NT2/D1 (cell line): ENCODE measurements around the gene RNH1.

ENCODE experiments used
- DNase-seq: peaks from one replicate; pipeline ENCODE4 v3.0.0-alpha.2; 2011; ENCODE audit warnings: low read depth, low spot score
- H3K27me3 ChIP-seq: 2 replicates; pipeline ENCODE4 v1.6.0; 2011; ENCODE audit warnings: mild to moderate bottlenecking; ENCODE audit not compliant: insufficient read length, insufficient read depth
- H3K36me3 ChIP-seq: 2 replicates; pipeline ENCODE4 v1.6.1; 2011; ENCODE audit warnings: mild to moderate bottlenecking, low read length, mixed read lengths; ENCODE audit not compliant: insufficient read depth, insufficient read length
- H3K4me1 ChIP-seq: 2 replicates; pipeline ENCODE4 v1.5.1; 2011; ENCODE audit not compliant: insufficient read depth, insufficient read length
- H3K4me3 ChIP-seq: 2 replicates; pipeline ENCODE4 v1.5.1; 2011; ENCODE audit warnings: low read depth; ENCODE audit not compliant: insufficient read length
- H3K9ac ChIP-seq: 2 replicates; pipeline ENCODE4 v1.6.0; 2011; ENCODE audit warnings: low read depth; ENCODE audit not compliant: insufficient read length
- H3K9me3 ChIP-seq: 2 replicates; pipeline ENCODE4 v1.5.1; 2011; ENCODE audit warnings: mild to moderate bottlenecking, low read length; ENCODE audit not compliant: insufficient read depth
- SUZ12 ChIP-seq: IDR thresholded peaks from 2 replicates; pipeline ENCODE4 v1.6.1; 2011; ENCODE audit not compliant: insufficient read length, insufficient read depth; ENCODE audit errors: extremely low read depth
- YY1 ChIP-seq: IDR thresholded peaks from 2 replicates; pipeline ENCODE4 v1.6.1; 2011; ENCODE audit not compliant: insufficient read length, insufficient read depth
- ZNF274 ChIP-seq: IDR thresholded peaks from 2 replicates; pipeline ENCODE4 v1.6.1; 2011; ENCODE audit warnings: mild to moderate bottlenecking, low read depth, low read length

RNH1 gene

GRCh38 chr11:499201-500076 lies 7.6 kb downstream of the RNH1 start:
- H3K4me1 ChIP-seq, result peaks cover 12% of the 10 kb centered on the region
- no peaks in the 10 kb centered on the region for H3K27me3 ChIP-seq
- no peaks in the 10 kb centered on the region for H3K9me3 ChIP-seq
- peaks cover 93% of the 10 kb centered on the region for H3K36me3 ChIP-seq
- DNase-seq, result no peak
- TF ChIP-seq YY1, result no peak
- no peak for TF ChIP-seq ZNF274
- TF ChIP-seq SUZ12, result no peak
- peak overlapping the region; percentile 8 for H3K9ac ChIP-seq
- no peak overlapping the region for H3K4me3 ChIP-seq

- no peaks in the 10 kb centered on the region for H3K9me3 ChIP-seq
- no peak overlapping the region for H3K9ac ChIP-seq
- H3K4me1 ChIP-seq, result peaks cover 8% of the 10 kb centered on the region
- no peak overlapping the region for H3K4me3 ChIP-seq
- DNase-seq, result no peak
- H3K36me3 ChIP-seq, result peaks cover 94% of the 10 kb centered on the region
- no peaks in the 10 kb centered on the region for H3K27me3 ChIP-seq
- TF ChIP-seq SUZ12 (no peak), ZNF274 (no peak), YY1 (no peak)
These were observed 8.5 kb downstream of the RNH1 start for GRCh38 chr11:498297-499181.

GRCh38 chr11:497565-498296 lies 9.3 kb downstream of the RNH1 start:
- Histone ChIP-seq H3K9me3 (no peaks in the 10 kb centered on the region), H3K4me3 (no peak overlapping the region), H3K27me3 (no peaks in the 10 kb centered on the region), H3K36me3 (peaks cover 95% of the 10 kb centered on the region), H3K4me1 (peaks cover 8% of the 10 kb centered on the region), H3K9ac (no peak overlapping the region)
- DNase-seq, result no peak
- TF ChIP-seq ZNF274 (no peak), SUZ12 (no peak), YY1 (no peak)

- Histone ChIP-seq H3K36me3 (peaks cover 94% of the 10 kb centered on the region), H3K4me1 (peaks cover 4% of the 10 kb centered on the region), H3K9ac (no peak overlapping the region), H3K9me3 (no peaks in the 10 kb centered on the region), H3K4me3 (no peak overlapping the region), H3K27me3 (no peaks in the 10 kb centered on the region)
- no peak for DNase-seq
- TF ChIP-seq SUZ12 (no peak), ZNF274 (no peak), YY1 (no peak)
These were observed 10.0 kb downstream of the RNH1 start for GRCh38 chr11:496834-497564.

DNA sequence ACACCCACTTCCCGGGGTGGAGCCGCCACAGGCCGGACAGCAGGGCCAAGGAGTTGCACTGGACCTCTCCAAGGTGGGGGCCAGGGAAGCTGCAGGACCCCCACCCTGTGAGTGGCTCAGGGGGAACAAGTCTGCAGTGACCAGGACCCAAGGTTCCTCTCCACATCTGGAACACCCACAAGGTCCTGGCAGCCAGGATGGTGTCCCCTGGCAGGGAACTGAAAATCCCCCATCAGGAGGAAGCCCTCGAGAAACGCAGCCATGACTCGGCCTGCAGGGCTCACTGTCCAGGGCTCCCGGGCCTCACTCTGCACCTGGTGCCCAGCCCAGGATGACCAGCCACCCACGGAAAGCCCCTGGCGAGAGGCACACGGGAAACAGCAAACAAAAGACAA lies 11.5 kb downstream of the RNH1 start:
- Histone ChIP-seq H3K27me3 (no peaks in the 10 kb centered on the region), H3K36me3 (peaks cover 89% of the 10 kb centered on the region), H3K9me3 (no peaks in the 10 kb centered on the region), H3K4me1 (peaks cover 4% of the 10 kb centered on the region), H3K4me3 (no peak overlapping the region), H3K9ac (no peak overlapping the region)
- no peak for TF ChIP-seq SUZ12
- TF ChIP-seq YY1, result no peak
- TF ChIP-seq ZNF274, result no peak
- DNase-seq, result no peak

DNA sequence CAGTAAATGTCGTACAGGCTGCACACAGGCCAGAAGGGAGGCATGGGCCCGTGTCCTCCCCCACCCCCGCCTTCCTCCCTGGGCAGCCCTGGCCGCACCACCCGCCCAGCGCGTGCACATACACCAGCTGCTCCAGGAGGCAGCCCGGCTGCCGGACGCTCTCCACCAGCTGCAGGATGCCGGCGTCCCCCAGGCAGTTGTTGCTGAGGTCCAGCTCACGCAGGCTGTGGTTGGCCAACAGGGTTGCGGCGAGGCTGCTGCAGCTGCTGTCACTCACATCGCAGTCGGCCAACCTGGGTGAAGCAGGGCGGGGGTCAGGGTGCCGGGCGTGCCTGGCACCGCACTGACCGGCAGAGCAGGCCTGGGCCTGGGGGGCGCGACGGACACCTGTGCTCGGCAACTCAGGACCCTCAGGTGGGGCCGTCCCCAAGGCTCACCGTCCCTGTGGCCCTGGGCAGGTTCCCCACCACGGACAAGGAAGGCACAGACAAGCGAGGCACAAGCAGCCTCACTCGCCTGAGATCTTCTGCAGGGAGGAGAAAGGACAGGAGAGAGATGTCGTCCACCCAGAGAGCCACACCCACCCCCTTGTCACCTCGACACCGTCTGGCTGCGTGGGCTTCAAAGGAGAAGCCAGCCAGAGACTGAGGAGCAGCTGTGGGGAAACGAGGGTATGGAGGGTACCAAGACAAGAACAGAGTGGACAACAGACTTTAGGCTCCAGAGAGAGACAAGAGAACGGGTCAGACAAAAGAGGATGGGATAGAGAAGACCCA lies 12.1 kb downstream of the RNH1 start:
- Histone ChIP-seq H3K9me3 (no peaks in the 10 kb centered on the region), H3K4me3 (no peak overlapping the region), H3K36me3 (peaks cover 89% of the 10 kb centered on the region), H3K9ac (no peak overlapping the region), H3K4me1 (peaks cover 2% of the 10 kb centered on the region), H3K27me3 (no peaks in the 10 kb centered on the region)
- TF ChIP-seq SUZ12 (no peak), YY1 (no peak), ZNF274 (no peak)
- no peak for DNase-seq
